ENCODE data around the gene NREP.

The NREP gene, protein sequence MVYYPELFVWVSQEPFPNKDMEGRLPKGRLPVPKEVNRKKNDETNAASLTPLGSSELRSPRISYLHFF

DNA sequence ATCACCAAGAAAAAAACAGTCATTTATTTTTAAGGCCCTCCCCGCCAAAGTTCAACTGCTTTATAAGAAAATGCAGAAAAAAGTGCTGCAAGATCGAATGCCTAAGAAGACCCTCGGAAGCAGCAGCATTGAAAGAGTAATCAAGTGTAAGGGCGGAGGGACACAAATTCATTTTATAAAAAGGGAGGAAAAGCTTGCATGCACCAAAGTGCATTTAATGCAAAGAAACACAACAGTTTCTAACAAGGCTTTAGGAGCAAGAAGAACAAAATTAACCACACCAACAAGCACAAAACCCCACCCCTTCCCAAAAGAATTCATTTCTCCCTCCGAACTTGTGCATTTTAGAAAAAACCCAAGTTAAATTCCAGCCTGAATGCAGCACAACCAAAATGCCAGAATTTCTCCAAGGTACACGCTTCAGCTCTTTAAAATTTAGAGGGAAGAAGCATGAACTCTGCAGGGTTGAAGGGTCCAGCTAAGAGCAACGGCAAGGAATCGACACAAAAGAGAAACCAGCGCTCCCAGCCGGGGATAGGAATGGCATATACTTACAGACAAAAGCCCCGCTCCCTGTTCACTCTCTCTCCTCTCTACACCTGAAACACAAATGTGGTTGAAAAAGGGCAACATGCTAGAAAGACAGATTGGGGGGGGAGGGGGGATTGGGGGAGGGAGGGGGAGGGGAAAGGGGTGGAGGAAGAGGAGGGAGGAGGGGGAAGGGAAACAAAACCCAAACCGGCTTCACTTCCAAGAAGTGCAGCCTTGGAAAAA, at the start of gene NREP:
Gene NREP, minus strand, starts transcription at position 614 of the 774 bp plus-strand sequence. CDS start 1,422 bp downstream, outside the sequence.
- peak; percentile 66 for DNase-seq (ENCODE audit: low spot score)

DNA sequence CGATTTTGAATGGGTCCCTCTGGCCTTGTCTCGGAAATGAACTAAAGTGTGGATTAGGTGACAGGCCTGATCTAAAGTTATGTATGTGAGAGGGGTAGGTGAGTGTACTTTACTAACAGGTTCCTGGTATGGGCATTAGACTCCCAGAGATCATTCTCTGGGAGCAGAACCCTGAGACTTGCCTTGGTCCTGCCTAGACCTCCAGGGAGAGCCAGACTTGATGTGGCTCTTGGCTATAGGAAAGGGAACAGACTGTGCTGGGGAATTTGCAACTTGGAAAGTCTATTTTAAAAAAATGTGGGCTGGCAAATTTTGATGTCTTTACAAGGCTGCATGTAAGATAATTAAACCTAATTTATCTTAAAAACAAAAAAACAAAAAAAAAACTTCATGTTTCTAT, 49.8 kb upstream of the NREP start:
- no peak for DNase-seq (ENCODE audit: low spot score)

DNA sequence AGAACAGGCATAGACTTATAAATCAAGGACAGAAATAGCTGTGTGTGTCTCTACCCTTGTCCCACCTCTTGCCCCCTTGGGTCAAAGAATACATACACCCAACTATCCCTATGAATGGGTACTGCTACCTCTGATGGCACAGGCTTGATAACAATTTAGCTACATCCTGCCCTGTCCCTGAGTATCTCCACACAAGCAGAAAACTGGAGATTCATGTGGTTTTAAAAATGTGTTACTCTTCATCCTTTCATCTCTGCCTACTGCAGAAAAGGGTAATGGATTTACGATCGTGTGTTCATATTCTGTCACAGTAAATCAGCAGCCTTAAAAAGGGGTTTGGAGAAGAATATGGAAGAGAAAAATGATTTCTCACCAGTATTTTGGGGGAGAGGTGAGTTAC, 49.2 kb upstream of the NREP start:
- DNase-seq (ENCODE audit: low spot score): no peak

DNA sequence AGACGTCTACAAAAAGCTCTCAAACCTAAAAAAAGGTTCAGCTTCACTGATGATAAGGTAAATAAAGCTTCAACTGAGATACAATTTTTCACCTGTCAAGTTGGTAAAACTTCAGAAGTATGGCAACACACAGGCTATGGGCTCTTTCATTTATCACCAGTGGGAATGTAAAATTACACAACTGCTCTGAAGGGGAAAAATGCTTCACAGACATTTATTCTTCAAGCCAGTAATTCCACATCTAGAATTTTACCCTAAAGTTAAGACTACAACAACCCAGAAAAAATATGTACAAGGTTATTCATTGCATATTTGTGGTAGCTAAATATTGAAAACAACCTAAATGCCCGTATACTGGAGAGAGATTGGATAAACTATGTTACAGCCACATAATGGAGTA, 48.1 kb upstream of the NREP start:
- no peak for DNase-seq (ENCODE audit: low spot score)

DNA sequence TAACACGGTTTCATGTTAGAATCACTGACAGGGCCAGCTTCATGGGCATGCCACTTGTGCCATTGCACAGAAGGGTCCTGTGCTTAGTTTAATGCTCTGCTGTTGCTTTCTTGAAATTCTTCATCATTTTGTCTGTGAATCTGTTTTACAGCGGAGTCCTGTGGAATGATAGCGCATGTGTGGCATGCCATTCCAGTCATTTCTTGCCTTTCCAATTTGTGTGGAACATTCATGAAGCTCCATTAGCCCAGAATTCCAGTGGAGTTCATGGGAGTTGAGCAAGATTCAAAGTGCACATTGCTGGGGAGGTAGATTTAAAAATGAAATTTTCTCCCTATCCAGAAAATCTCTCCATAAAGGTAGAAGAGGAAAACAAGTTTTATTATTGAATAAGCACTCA, 43.4 kb upstream of the NREP start:
- DNase-seq (ENCODE audit: low spot score): no peak

DNA sequence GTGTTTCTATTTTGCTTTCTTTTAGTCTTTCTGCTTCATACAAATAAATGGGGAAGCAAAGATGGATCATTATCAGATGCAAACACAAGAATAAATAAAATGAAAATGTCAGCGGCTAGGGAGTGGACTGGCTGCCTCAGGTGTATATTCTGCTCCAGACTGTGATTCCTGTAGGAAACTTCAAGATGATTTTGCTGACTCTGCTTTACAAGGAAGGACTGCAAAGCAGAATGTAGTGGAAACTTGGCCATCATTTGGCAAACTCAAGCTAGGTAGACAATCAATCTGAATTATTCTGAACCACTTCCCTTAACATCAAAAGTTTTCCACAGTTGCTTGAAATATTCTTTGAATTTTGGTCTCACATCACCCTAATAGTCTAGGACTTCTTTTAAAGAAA, 38.1 kb upstream of the NREP start:
- DNase-seq (ENCODE audit: low spot score): no peak

DNA sequence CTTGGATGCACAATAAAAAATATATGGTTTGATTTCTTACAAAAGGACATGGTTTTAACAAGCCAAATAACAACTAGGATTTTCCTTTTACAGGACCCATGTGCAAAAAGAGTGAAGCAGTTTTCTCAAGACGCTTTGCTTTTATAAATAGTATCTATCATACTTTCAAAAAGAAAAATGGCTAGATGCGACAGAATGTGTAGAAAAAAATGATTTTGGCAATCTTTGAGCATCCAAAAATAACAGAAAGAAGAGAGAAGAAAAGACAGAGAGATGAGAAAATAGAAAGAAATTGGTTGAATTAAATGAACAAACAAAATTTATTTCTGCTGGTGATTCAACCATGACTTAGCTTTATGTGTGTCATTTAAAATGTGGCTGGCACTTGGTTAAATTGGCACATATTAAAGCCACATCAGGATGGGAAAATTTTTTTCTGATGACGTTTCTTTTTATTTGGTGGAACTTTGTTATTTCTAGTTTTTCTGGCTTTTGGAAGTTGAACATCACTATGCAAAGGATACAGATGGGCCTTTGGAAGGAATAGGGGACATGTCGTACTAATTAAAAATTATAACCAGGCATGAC, 35.6 kb upstream of the NREP start:
- no peak for DNase-seq (ENCODE audit: low spot score)

DNA sequence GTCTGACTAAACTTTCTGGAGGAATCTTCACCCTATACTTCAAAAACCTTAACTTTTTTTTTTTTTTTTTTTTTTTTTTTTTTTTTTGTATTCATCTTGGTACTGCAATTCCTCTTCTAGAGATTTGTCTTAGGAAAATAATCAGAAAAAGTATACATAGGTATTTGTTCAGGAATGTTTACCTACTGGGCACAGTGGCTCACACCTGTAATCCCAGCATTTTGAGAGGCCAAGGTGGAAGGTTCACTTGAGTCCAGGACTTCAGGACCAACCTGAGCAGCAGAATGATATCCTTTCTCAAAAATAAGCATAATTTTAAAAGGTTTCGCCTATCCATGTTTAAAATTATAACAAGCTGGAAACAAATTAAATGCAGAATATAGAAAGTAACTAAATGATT, 33.3 kb upstream of the NREP start:
- DNase-seq (ENCODE audit: low spot score): no peak

DNA sequence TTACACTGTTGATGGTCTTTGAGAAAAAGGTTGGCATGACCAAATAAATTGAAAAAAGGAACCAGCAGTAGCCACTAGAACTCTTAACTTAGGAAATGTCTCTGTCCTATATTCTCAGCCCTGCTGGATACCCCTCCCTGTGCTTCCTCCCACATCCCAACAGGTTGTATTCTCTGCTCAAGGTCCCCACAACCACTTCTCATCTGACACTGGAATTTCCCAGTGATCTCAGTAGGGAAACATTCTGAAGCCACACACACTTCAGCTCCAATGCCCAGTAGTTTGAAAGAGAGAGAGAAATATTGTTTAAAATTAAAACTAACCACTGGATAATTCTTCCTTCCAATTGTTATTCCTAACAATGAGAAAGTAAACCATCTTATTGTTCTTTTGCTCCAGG, 30.0 kb upstream of the NREP start:
- no peak for DNase-seq (ENCODE audit: low spot score)

DNA sequence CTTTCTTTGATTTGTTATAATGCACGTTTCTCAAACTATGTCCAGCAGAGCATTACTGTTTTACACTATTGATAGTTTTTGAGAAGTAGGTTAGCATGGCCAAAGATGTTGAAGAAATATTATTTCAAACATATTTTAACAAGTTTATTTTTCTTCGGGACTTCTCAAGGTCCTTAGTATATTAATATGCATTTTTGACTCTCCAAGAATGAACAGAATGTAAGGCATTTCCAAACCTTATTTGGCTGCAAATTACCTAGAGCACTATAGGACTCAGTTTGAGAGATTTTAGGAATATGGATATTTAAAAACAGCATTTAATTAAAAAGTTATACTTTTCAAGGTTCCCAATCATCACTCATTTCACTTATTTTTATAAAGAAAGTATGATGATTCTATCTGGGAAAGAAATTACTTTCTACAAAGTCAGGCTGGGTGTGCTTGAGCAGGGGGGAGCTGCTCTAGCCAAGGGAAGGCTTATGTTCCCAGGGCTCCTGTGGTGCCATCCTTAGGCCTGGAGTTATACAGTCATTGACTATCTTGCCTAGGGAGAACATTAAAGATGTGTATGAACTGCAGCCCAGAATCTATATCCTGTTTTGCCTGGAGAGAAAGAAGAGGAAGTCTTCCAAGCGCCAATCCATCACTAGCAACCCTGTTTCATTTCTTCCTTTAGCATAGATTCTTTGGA, 27.6 kb upstream of the NREP start:
- DNase-seq (ENCODE audit: low spot score): no peak

DNA sequence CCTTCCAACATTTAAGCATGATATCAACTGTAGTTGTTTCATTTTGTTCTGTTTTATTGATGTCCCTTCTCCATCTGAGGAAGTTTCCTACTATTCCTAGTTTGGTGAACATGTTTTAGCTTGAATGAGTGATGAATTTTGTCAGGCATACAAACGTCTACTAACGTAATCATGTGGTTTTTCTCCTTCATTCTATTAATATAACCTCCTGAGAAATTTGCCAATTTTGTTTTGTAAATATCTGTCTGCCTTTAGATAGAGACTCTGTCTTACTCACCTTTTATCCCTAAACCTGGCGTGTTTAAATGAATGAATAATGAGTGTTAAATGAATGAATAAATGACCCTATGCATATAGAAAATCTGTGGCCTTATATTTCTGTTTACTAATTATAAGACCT, 26.5 kb upstream of the NREP start:
- no peak for DNase-seq (ENCODE audit: low spot score)

DNA sequence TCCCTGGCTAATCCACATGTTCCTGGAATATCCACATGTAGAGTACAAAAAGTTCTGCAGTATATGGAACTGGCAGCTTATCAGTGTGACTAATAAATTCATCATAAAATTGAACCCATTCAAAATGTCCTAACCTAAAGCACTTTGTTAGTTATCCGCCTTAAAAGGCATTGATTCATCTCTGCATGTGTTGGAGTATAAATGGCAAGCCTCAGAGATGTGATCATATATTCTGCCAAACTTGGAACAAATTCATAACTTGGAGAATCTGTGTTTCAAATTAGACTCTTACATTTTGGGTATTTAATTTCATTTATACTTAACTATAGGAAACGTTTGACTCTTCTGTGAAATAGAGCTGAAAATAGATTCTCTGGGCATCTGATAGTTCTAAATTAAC, 25.2 kb upstream of the NREP start:
- no peak for DNase-seq (ENCODE audit: low spot score)

DNA sequence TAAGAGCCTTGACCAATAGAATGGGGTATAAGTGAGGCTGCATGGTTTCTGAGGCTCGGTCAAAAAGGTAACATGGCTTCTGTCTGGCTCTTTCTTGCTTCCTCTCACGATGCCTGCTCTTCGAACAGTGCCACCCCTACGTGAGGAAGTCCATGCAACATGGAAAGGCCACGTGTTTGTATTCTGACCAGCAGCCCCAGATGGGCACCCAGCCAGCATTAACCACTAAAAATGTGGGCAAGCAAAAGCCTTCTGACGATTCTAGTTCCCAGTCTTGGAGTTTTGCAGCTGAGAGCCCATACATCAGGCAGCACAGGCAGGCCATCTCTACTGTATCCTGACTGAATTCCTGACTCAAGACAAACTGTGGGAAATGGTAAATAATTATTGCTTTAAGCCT, 24.2 kb upstream of the NREP start:
- DNase-seq (ENCODE audit: low spot score): peak; percentile 13

DNA sequence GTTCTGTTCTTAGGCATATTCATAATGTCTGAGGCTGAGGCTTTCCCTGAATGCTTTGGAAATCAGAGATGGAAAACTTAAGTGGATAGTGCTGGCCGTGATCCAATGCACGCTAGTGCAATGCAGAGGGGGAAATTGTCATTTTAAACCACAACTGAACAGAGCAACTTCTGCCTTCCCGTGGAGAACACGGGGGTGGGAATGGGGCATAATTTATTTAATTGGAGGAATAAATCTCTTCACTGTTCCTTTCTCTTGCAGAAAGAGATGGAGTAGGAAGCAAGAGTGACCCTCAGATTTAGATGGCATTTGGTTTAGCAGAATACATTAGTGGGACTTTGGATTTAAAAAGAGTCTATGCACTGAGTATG, 22.9 kb upstream of the NREP start:
- DNase-seq (ENCODE audit: low spot score): no peak

DNA sequence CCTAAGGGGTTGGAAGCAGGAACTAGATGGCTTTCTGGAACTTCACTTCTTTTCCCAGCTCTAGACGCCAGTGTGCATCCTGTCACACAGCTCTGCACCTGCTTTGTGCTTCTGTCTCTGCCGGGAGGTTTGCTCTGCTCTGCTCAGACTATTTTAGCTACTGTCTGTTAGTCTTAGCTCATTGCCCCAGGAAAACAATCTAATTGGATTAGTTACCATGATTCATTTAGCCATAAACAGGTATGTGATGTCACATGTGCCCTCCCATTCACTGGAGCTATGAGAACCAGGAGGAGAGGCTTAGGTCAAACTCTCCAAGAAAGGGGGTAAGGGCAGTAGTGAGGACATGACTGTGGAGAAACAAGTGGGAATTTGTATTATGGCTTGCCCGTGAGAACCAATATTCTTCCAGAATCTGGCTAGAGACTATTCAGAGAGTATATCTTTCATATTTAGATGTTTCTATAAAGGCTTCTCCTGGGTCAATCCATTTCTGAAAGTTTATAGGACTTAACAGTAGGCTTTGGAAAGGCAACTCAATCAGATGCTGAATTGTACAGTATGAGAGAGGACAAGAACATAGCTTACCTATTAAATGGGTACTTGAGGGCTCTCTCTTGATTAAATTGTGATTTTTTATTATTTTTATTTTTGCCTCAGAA, 22.4 kb upstream of the NREP start:
- no peak for DNase-seq (ENCODE audit: low spot score)

DNA sequence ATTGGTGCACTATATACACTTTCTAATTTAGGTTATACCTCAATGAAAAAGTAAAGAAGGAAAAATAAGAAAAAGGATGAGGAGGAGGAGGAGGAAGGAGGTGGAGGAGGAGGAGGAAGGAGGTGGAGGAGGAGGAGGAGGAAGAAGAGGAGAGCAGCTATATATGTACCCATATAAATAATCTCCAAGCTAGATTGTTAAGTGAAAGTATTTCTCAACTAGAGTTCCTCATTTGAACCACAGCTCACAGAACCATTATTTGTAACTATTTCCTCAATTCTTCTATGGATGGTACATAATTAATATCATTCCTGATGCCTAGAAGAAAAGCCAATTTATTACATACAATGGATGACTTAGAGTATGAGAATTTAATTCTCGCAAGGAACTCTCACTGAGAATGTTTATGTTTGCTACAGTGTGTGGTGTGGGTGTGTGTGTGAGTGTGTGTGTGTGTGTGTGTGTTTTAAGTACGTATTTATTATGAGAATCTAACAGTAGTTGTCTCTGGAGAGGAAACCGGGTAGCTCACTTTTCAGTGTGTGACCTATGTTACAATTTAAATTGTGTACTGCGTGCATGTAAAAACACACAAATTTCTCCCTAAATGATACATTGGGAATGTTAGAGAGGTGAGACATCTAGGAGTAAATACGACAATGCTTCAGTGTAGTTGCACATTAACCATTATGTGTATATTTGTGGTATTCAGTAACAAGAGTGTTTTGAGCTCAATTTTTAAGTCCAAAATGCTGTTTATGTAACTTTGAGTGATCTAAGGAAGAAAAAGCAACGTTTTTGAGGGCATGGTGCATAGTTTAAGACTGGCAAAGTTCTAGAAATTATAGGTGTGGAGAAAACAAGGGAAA, 20.2 kb upstream of the NREP start:
- no peak for DNase-seq (ENCODE audit: low spot score)

DNA sequence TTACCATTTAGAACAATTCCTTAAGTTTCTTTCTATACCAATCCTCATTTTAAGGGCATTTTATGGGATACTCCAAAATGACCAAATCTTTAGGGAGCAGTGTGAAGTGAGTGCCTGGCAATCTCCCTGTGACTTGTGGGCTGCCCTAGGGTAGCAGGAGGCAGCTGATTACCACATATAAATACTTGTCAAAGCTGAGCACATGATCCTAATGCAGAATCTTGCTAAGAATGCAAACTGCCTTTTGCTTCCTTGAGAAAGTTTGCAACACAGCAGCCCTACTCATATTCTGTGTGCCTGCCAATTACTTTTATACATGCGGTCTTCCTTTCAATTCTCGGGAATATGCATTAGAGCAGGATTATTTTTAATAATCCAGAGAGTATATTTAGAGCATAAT, 18.2 kb upstream of the NREP start:
- no peak for DNase-seq (ENCODE audit: low spot score)

DNA sequence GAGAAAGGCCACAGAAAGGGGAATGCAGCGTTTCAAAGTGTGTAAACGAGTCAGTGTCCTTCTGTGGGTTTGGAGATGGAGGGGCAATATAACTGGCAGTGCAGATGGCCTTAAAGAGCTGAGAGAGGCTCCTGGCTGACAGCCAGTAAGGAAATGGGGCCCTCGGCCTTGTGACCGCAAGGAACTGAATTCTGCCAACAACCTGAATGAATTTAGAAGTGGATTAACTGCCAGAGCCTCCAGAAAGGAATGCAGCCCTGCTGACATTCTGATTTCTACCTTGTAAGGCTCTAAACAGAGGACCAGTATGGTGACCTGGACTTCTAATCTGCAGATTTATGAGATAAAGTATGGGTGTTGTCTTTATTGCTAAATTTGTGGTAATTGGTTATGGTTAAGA, 17.5 kb upstream of the NREP start:
- DNase-seq (ENCODE audit: low spot score): no peak

DNA sequence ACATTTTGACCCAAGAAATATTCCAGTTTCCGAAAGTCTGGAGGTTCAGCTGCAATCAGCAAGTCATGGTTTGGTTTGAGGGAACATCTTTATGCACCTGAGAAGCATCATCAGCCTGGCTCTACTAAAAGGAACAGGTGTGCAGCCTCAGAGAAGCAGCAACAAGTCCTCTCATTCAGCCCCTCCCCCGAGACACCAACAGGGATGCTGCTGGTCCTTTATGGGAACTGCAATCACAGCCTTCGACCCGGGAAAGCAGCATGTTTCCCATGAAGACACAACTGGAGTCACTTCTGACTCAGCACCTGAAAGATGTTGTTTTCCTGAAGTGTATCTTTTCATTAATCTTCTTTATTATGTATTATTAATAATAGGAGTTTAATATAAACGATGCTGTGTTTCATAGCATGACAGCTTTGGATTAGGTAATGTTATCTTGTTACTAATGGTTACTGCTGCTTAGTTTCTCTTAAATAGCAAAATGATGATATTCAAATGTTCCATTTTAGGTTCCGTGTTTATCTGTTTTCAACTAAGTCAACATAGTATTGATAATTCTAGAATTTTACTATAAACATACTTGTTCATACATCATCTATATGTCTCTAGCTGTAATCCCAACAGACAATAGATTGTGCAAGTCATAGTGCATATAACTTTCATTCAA, 15.6 kb upstream of the NREP start:
- DNase-seq (ENCODE audit: low spot score): no peak

DNA sequence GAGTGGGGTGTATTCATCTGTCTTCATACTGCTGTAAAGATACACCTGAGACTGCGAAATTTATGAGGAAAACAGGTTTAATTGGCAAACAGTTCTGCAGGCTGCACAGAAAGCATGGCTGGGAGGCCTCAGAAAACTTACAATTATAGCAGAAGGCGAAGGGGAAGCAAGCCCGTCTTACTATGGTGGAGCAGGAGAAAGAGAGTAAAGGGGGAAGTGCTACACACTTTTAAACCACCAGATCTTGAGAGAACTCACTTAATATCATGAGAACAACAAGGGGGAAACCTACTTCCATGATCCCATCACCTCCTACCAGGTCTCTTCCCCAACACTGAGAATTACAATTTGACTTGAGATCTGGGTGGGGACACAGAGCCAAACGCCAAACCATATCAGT, 12.5 kb upstream of the NREP start:
- no peak for DNase-seq (ENCODE audit: low spot score)

All from SW480 (cell line).